CD4-positive, alpha-beta memory T cell (primary cell): Measurements from ENCODE around the gene CCDC6. TPM values are rescaled to one million over a fixed set of nuclear protein-coding genes. Genes with fewer than 3 reads are reported as not detected.
A peak's percentile ranks its signal among the peaks of the same experiment; 100 is the strongest.

Source experiments
- CTCF ChIA-PET: fragments of 350-600 bp; sonication (Branson Sonifier 250); formaldehyde crosslinking; loops from one replicate; lab custom pipeline; 2021; ENCODE audit warnings: inconsistent platforms; ENCODE audit not compliant: partially characterized antibody; lab: Charles Lee
- POLR2A ChIA-PET: fragments of 350-600 bp; sonication (Branson Sonifier 250); formaldehyde crosslinking; loops from one replicate; lab custom pipeline; 2021; ENCODE audit not compliant: partially characterized antibody; lab: Charles Lee
- DNase-seq, 5 donors: peaks; one replicate each; pipeline versions ENCODE4 v3.0.0 to v3.0.0-alpha.2; 2020 to 2022; ENCODE audit warnings: mixed read lengths in 1 of 5
- H3K27ac ChIP-seq: one replicate; pipeline ENCODE4 v1.7.0; 2013; ENCODE audit warnings: low read depth, low read length
- H3K27me3 ChIP-seq: 2 replicates; pipeline ENCODE4 v1.7.0; 2013; ENCODE audit warnings: mild to moderate bottlenecking, low read length, moderate library complexity; ENCODE audit not compliant: insufficient read depth
- H3K36me3 ChIP-seq: 2 replicates; pipeline ENCODE4 v1.7.0; 2013; ENCODE audit warnings: mild to moderate bottlenecking, low read length, moderate library complexity; ENCODE audit not compliant: insufficient read depth
- H3K4me1 ChIP-seq: 2 replicates; pipeline ENCODE4 v1.7.0; 2013; ENCODE audit warnings: mild to moderate bottlenecking, low read length, moderate library complexity; ENCODE audit not compliant: insufficient read depth
- H3K4me3 ChIP-seq, 2 donors: one replicate each; pipeline ENCODE4 v1.7.0; 2013; ENCODE audit warnings: low read length in 2 of 2, mild to moderate bottlenecking in 1 of 2
- H3K9me3 ChIP-seq, 2 donors: one replicate each; pipeline ENCODE4 v1.7.0; 2013; ENCODE audit warnings: low read length in 2 of 2, control low read depth in 1 of 2; ENCODE audit not compliant: control insufficient read depth in 1 of 2
- H3K27ac Mint-ChIP-seq, 7 donors: one replicate each; pipeline ENCODE4 v1.8.0; 2020 to 2021; ENCODE audit warnings: mixed read lengths in 7 of 7, mild to moderate bottlenecking in 6 of 7, inconsistent platforms in 3 of 7, moderate library complexity in 3 of 7
- H3K27me3 Mint-ChIP-seq, 2 donors: one replicate each; pipeline ENCODE4 v1.8.0; 2020 to 2021; ENCODE audit warnings: mixed read lengths in 2 of 2
- H3K36me3 Mint-ChIP-seq, 2 donors: one replicate each; pipeline ENCODE4 v1.8.0; 2020 to 2021; ENCODE audit warnings: mixed read lengths in 2 of 2, inconsistent platforms in 1 of 2, mild to moderate bottlenecking in 1 of 2
- H3K4me1 Mint-ChIP-seq, 4 donors: one replicate each; pipeline ENCODE4 v1.8.0; 2020 to 2021; ENCODE audit warnings: mixed read lengths in 4 of 4, mild to moderate bottlenecking in 1 of 4
- H3K4me3 Mint-ChIP-seq, 8 donors: one replicate each; pipeline ENCODE4 v1.8.0; 2020 to 2021; ENCODE audit warnings: mixed read lengths in 8 of 8, mild to moderate bottlenecking in 7 of 8, moderate library complexity in 6 of 8, inconsistent platforms in 3 of 8
- H3K9me3 Mint-ChIP-seq, 8 donors: one replicate each; pipeline ENCODE4 v1.8.0; 2020 to 2021; ENCODE audit warnings: mixed read lengths in 8 of 8, mild to moderate bottlenecking in 5 of 8, inconsistent platforms in 3 of 8, moderate library complexity in 1 of 8
- intact Hi-C: fragments of 100-400 bp; cut with micrococcal nuclease; formaldehyde crosslinking; loops from one replicate; pipeline ENCODE4 v1.15.1; 2023
- polyA plus RNA-seq, 2 donors: library from polyadenylated mRNA; unstranded; fragments of 300-500 nt; fragmentation: Illumina TruSeq; gene quantifications; one replicate each; pipeline ENCODE4 v1.2.3, GENCODE V29; 2021
- total RNA-seq, 2 experiments: library from RNA; stranded (reverse); gene quantifications; one replicate each; pipeline ENCODE4 v1.2.3, GENCODE V29; 2021

Gene CCDC6
- total and polyA plus RNA-seq, 4 experiments from 2014 or later: 4.4 to 22.5 (median 13.5) TPM

DNA sequence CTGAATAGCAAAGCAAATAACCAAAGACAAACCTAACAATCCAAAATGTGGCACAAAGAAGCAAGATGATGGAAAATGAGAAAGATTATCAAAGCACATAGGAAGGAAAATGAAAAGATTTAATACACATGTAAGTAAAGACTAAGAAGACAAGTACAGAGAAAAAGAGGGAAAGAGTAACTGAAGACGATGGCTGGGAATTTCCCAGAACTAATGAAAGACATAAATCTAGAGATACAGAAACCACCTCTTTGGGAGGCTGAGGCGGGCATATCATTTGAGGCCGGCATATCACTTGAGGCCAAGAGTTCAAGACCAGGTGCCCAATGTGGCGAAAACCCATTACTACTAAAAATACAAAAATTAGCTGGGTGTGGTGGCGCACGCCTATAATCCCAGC is 46.8 kb downstream of the CCDC6 start:
- H3K27me3 Mint-ChIP-seq: no peaks in the 10 kb centered on the region
- Histone ChIP-seq H3K9me3 (no peaks in the 10 kb centered on the region), H3K27me3 (no peaks in the 10 kb centered on the region), H3K4me3 (no peak overlapping the region), H3K4me1 (peaks cover 3% of the 10 kb centered on the region), H3K27ac (no peak overlapping the region), H3K36me3 (no peaks in the 10 kb centered on the region)
- H3K4me3 Mint-ChIP-seq: peak overlapping the region in 1 of 8 donors; percentile 33
- H3K27ac Mint-ChIP-seq: peak overlapping the region in 3 of 7 donors; percentile 23 to 38 (median 25)
- intact Hi-C loops: no loop called here
- peaks cover 8 to 12% of the 10 kb centered on the region in 2 donors for H3K36me3 Mint-ChIP-seq
- POLR2A ChIA-PET: no interaction called here
- CTCF ChIA-PET: no interaction called here
- H3K9me3 Mint-ChIP-seq: peaks cover 0 to 2% (median 0%) of the 10 kb centered on the region in 8 donors
- H3K4me1 Mint-ChIP-seq: peaks cover 24 to 52% (median 38%) of the 10 kb centered on the region in 4 donors
- DNase-seq: no peak

DNA sequence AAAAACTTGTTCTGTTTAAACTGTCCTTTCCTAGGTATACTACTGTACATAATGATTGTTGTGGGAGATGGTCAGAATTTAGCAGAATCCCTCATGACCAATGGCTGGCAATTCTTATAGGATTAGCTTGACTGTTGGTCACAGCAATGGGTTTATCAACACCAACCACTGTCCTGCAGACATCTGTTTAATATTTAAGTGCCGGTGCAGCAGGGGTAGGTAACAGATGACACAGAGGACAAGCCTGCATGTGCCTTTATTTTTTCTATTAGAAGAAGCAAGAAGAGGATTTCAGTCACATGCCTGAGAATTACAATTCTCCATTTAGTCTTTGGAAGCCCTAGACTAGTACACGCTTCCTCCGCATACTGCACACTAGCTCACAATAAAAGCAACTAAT is 48.4 kb downstream of the CCDC6 start:
- no peak for DNase-seq
- H3K36me3 Mint-ChIP-seq: peaks cover 12 to 16% of the 10 kb centered on the region in 2 donors
- Histone ChIP-seq H3K4me1 (peaks cover 2% of the 10 kb centered on the region), H3K4me3 (no peak overlapping the region), H3K9me3 (no peaks in the 10 kb centered on the region), H3K36me3 (no peaks in the 10 kb centered on the region), H3K27me3 (no peaks in the 10 kb centered on the region), H3K27ac (no peak overlapping the region)
- no peak overlapping the region for H3K27ac Mint-ChIP-seq
- H3K9me3 Mint-ChIP-seq: peaks cover 0 to 2% (median 0%) of the 10 kb centered on the region in 8 donors
- no peaks in the 10 kb centered on the region for H3K27me3 Mint-ChIP-seq
- H3K4me3 Mint-ChIP-seq: no peak overlapping the region
- H3K4me1 Mint-ChIP-seq: peaks cover 27 to 60% (median 39%) of the 10 kb centered on the region in 4 donors
- intact Hi-C loops: no loop called here
- ChIA-PET POLR2A (interaction anchor here (0.8 kb wide), 1 partner anchor 48 kb away, joined by 3 read pairs; the partner anchor contains the start of gene CCDC6), CTCF (no interaction called here)

DNA sequence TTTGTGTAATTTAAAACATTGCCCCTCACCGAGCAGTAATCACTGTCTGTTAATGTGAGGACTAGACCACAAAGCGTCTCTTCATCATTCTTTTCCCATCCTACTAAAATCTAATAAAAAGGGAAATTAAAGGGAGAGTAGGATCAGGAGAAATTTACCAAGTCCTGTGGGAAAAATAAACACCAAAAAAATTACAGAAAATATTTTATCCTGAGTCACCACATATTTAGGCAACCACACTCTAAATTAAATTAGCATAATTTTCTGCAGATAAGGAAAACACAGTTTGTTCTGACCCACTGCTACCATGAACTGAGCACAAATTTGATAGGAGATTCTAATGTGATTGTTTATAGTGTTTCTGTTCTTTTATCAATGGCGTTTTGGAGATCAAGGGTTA is 49.3 kb downstream of the CCDC6 start:
- peaks cover 0 to 2% (median 0%) of the 10 kb centered on the region in 8 donors for H3K9me3 Mint-ChIP-seq
- ChIA-PET CTCF (no interaction called here), POLR2A (no interaction called here)
- peak overlapping the region in 1 of 8 donors; percentile 26 for H3K4me3 Mint-ChIP-seq
- peaks cover 19 to 24% of the 10 kb centered on the region in 2 donors for H3K36me3 Mint-ChIP-seq
- H3K4me1 Mint-ChIP-seq: peaks cover 35 to 68% (median 43%) of the 10 kb centered on the region in 4 donors
- H3K27me3 Mint-ChIP-seq: no peaks in the 10 kb centered on the region
- Histone ChIP-seq H3K27me3 (no peaks in the 10 kb centered on the region), H3K4me3 (no peak overlapping the region), H3K36me3 (no peaks in the 10 kb centered on the region), H3K9me3 (no peaks in the 10 kb centered on the region), H3K4me1 (peaks cover 5% of the 10 kb centered on the region), H3K27ac (no peak overlapping the region)
- no peak overlapping the region for H3K27ac Mint-ChIP-seq
- no peak for DNase-seq
- intact Hi-C loops: no loop called here

- Histone ChIP-seq H3K36me3 (no peaks in the 10 kb centered on the region), H3K9me3 (no peaks in the 10 kb centered on the region), H3K4me3 (no peak overlapping the region), H3K4me1 (peaks cover 5% of the 10 kb centered on the region), H3K27me3 (no peaks in the 10 kb centered on the region), H3K27ac (no peak overlapping the region)
- Mint-ChIP-seq H3K4me1 (peaks cover 31 to 62% (median 39%) of the 10 kb centered on the region in 4 donors), H3K9me3 (peaks cover 0 to 2% (median 0%) of the 10 kb centered on the region in 8 donors), H3K4me3 (no peak overlapping the region), H3K36me3 (peaks cover 26% of the 10 kb centered on the region in 2 donors), H3K27ac (no peak overlapping the region), H3K27me3 (no peaks in the 10 kb centered on the region)
- CTCF ChIA-PET: interaction anchor here (0.5 to 0.8 kb wide), 2 partner anchors 9 to 11 kb away, joined by 3 to 4 read pairs; no protein-coding TSS in a partner anchor
- intact Hi-C loops: no loop called here
- DNase-seq: no peak
- POLR2A ChIA-PET: no interaction called here
These were observed 50.3 kb downstream of the CCDC6 start for GRCh38 chr10:59856104-59856503.

- H3K9me3 Mint-ChIP-seq: peaks cover 0 to 2% (median 0%) of the 10 kb centered on the region in 8 donors
- intact Hi-C loops: no loop called here
- Histone ChIP-seq H3K27ac (no peak overlapping the region), H3K36me3 (no peaks in the 10 kb centered on the region), H3K27me3 (no peaks in the 10 kb centered on the region), H3K4me1 (peaks cover 5% of the 10 kb centered on the region), H3K4me3 (no peak overlapping the region), H3K9me3 (no peaks in the 10 kb centered on the region)
- no peak overlapping the region for H3K27ac Mint-ChIP-seq
- ChIA-PET CTCF (interaction anchor here (0.6 to 1.2 kb wide), 3 partner anchors 10 to 52 kb away, joined by 3 to 4 read pairs (median 3); partner anchors contain the start of gene CCDC6), POLR2A (interaction anchor here (0.6 to 1.4 kb wide), 2 partner anchors 11 to 19 kb away, joined by 3 read pairs; no protein-coding TSS in a partner anchor)
- H3K4me1 Mint-ChIP-seq: peaks cover 28 to 52% (median 31%) of the 10 kb centered on the region in 4 donors
- no peak for DNase-seq
- H3K4me3 Mint-ChIP-seq: no peak overlapping the region
- peaks cover 28 to 36% of the 10 kb centered on the region in 2 donors for H3K36me3 Mint-ChIP-seq
- no peaks in the 10 kb centered on the region for H3K27me3 Mint-ChIP-seq
These were observed 51.8 kb downstream of the CCDC6 start for GRCh38 chr10:59854571-59854970.

- Mint-ChIP-seq H3K4me3 (peak overlapping the region in 1 of 8 donors; percentile 9), H3K27me3 (no peaks in the 10 kb centered on the region)
These were observed 53.7 kb downstream of the CCDC6 start for GRCh38 chr10:59852670-59853069.

DNA sequence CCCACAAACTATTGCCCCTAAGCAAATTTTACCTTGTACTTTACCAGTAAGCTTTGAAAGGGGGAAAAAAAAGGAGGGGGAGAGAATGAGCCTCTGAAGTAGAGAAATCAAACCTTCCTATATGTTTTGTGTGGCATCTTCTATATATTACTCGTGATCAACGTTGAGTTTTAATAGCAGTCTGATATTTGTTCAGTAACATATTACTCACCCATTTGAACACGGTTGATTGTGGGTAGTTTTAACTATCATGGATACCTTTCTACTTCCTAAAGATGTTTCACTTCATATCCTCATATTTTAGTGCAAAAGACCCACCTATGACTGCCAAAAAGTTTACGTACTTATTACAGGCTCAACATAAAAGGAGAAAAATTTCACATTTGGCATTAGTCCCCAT is 54.5 kb downstream of the CCDC6 start:
- Mint-ChIP-seq H3K9me3 (no peaks in the 10 kb centered on the region), H3K4me3 (no peak overlapping the region), H3K36me3 (peaks cover 37 to 57% of the 10 kb centered on the region in 2 donors), H3K27ac (no peak overlapping the region), H3K4me1 (peaks cover 19 to 36% (median 21%) of the 10 kb centered on the region in 4 donors), H3K27me3 (no peaks in the 10 kb centered on the region)
- H3K4me1 ChIP-seq: peaks cover 5% of the 10 kb centered on the region
- H3K4me3 ChIP-seq: no peak overlapping the region
- POLR2A ChIA-PET: no interaction called here
- H3K9me3 ChIP-seq: no peaks in the 10 kb centered on the region
- intact Hi-C loops: no loop called here
- H3K36me3 ChIP-seq: no peaks in the 10 kb centered on the region
- no peak overlapping the region for H3K27ac ChIP-seq
- no peaks in the 10 kb centered on the region for H3K27me3 ChIP-seq
- CTCF ChIA-PET: interaction anchor here (0.7 to 1.3 kb wide), 3 partner anchors 20 to 1029 kb away, joined by 3 to 4 read pairs (median 3); partner anchors contain the start of gene CCDC6
- no peak for DNase-seq

More at GRCh38 chr10:59852670-59853069, 53.7 kb downstream of the CCDC6 start:
- Mint-ChIP-seq H3K4me1 (peaks cover 18 to 36% (median 22%) of the 10 kb centered on the region in 4 donors), H3K36me3 (peaks cover 32 to 51% of the 10 kb centered on the region in 2 donors), H3K27ac (peak overlapping the region in 1 of 7 donors; percentile 25), H3K9me3 (no peaks in the 10 kb centered on the region)
- no peak for DNase-seq
- intact Hi-C loops: no loop called here
- no peak overlapping the region for H3K4me3 ChIP-seq
- no peak overlapping the region for H3K27ac ChIP-seq
- CTCF ChIA-PET: interaction anchor here (0.9 to 1.3 kb wide), 3 partner anchors 20 to 53 kb away, joined by 3 read pairs; partner anchors contain the start of gene CCDC6
- H3K36me3 ChIP-seq: no peaks in the 10 kb centered on the region
- POLR2A ChIA-PET: no interaction called here
- H3K27me3 ChIP-seq: no peaks in the 10 kb centered on the region
- peaks cover 5% of the 10 kb centered on the region for H3K4me1 ChIP-seq
- H3K9me3 ChIP-seq: no peaks in the 10 kb centered on the region
